GM21786 (cell line): ENCODE results near the gene NCSTN.

Experiments used
- ATAC-seq: cut with Tn5 transposase; IDR thresholded peaks from one replicate; pipeline ENCODE4 v1.9.1; 2021; ENCODE audit not compliant: unreplicated experiment

The NCSTN gene

DNA sequence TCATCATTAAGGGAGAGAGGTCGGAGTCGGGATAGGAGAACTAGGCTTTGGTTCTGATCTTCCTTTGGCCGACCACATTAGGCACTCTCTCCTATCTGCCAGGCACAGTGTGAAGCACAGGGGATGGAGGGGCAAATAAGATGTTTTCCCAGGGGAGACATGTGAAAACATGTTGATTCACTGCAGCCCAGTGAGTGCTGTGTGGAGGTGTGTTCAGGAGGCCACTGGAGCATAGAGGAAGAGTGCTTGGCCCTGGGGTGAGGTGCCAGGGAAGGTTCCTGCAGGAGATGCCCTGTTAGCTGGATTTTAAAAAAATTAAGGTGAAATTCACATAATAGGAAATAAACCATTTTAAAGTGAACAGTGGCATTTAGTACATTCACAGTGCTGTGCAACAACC, 60.9 kb downstream of the NCSTN start:
- ATAC-seq = no peak

GRCh38 chr1:160405331-160405877, 62.2 kb downstream of the NCSTN start:
- ATAC-seq = no peak

DNA sequence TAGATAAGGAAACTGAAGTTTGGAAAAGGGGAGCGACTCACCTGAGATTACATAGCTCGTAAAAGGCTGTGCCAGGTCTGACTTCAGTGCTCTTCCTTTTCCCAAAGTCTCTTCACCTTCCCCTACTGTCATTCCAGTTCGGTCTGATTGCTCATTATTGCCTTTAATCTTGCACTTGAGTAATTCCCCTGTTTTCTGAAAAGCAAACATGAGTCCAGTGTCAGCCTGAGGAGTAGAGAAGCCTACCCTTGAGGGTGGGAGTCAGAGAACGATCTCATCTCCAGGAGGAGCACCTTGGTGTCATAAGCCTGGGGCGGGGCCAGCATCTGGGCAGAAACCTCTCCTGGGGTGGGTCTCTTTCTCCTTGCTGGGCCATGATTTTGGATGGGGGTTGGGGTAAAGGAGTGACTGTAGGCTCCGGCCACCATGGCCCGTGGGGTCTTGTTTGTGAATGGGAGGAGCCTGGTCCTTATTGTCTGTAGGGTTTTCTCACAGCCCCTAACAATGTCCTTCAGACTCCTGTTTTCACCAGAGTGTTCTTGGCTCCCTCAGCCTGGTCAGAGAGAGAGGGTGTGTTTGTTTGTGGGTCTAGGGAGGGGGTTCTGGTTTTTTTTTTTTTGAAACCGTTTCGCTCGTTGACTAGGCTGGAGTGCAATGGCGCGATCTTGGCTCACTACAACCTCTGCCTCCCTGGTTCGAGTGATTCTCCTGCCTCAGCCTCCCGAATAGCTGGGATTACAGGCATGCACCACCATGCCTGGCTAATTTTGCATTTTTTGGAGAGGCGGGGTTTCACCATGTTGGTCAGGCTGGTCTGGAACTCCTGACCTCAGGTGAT, 63.2 kb downstream of the NCSTN start:
- ATAC-seq = no peak

DNA sequence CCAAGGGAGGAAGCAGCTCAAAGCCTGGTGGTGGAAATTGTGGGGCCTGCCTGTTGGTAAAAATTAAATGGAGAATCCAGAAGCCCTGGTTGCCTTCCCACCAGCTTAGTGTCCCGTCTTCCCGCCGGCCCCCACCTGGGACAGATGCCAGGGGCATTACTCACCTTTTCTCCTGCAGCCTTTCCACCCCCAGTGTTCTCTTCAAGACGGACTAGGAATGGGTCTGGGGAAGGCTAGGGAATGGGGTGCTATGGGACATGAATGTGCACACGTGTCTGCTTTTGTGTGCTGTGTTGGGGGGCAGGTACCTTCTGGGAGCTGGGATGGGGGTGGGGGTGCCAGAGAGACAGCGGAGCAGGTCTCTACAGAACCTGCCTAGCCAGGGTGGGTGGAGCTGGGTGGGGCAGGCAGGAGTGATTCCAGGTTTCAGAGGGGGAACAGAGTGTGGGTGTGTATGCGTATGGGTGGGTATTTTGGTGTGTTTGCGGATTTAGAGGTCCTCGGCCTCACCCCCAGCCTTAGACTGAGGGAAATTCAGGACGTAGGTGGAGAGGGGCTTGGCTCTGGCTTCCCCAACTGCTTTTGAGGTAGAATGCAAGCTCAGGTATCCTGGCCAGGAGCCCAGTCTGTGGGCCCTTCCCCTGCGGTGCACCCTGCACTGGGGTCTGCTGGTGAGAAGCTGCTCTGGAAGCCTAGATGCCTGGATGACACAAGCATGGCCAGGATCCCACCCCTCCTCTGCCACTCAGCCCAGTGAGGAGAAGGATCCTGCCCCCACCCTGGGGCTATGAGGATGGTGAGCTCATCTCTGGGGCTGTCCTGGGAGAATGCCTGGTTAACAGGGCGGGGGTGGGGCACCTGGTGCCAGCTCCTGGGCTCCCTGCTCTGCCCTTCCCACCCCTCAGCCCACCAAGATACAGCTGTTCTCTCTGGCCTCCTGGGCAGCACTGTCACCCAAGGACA, 64.9 kb downstream of the NCSTN start:
- no peak for ATAC-seq
